ENCODE measurements around the gene DGKI. TPM values are rescaled to one million over a fixed set of nuclear protein-coding genes. Genes with fewer than 3 reads are reported as not detected.

The DGKI gene
- total RNA-seq, 1 donor from 2014 or later = 0.69 TPM

- H3K4me1 Mint-ChIP-seq (ENCODE audit: unreplicated experiment) = no peaks in the 10 kb centered on the region
- H3K9me3 Mint-ChIP-seq (ENCODE audit: unreplicated experiment) = no peaks in the 10 kb centered on the region
- no peak overlapping the region for H3K4me3 Mint-ChIP-seq (ENCODE audit: unreplicated experiment)
Observed at GRCh38 chr7:137778511-137778910, 68.3 kb downstream of the DGKI start.

GRCh38 chr7:137774793-137775201 is 72.0 kb downstream of the DGKI start:
- no peaks in the 10 kb centered on the region for H3K9me3 Mint-ChIP-seq (ENCODE audit: unreplicated experiment)
- TF ChIP-seq CTCF (IDR thresholded peaks at IDR 0.05; ENCODE audit: unreplicated experiment) = no peak
- H3K4me1 Mint-ChIP-seq (ENCODE audit: unreplicated experiment) = no peaks in the 10 kb centered on the region
- H3K4me3 Mint-ChIP-seq (ENCODE audit: unreplicated experiment) = no peak overlapping the region
- no peak overlapping the region for H3K27ac Mint-ChIP-seq (ENCODE audit: unreplicated experiment)
- H3K36me3 Mint-ChIP-seq (ENCODE audit: low read depth, unreplicated experiment) = no peaks in the 10 kb centered on the region
- no peak for DNase-seq (ENCODE audit: low spot score)
- H3K27me3 Mint-ChIP-seq (ENCODE audit: unreplicated experiment) = no peaks in the 10 kb centered on the region

More at GRCh38 chr7:137778511-137778910, 68.3 kb downstream of the DGKI start:
- no peaks in the 10 kb centered on the region for H3K27me3 Mint-ChIP-seq (ENCODE audit: unreplicated experiment)
- H3K27ac Mint-ChIP-seq (ENCODE audit: unreplicated experiment) = no peak overlapping the region
- no peak for TF ChIP-seq CTCF (IDR thresholded peaks at IDR 0.05; ENCODE audit: unreplicated experiment)
- no peaks in the 10 kb centered on the region for H3K36me3 Mint-ChIP-seq (ENCODE audit: low read depth, unreplicated experiment)
- no peak for DNase-seq (ENCODE audit: low spot score)

- no peak for DNase-seq (ENCODE audit: low spot score)
- TF ChIP-seq CTCF (IDR thresholded peaks at IDR 0.05; ENCODE audit: unreplicated experiment) = no peak
- Mint-ChIP-seq H3K4me1 (ENCODE audit: unreplicated experiment) (no peaks in the 10 kb centered on the region), H3K36me3 (ENCODE audit: low read depth, unreplicated experiment) (no peaks in the 10 kb centered on the region), H3K27me3 (ENCODE audit: unreplicated experiment) (no peaks in the 10 kb centered on the region), H3K4me3 (ENCODE audit: unreplicated experiment) (no peak overlapping the region), H3K27ac (ENCODE audit: unreplicated experiment) (no peak overlapping the region), H3K9me3 (ENCODE audit: unreplicated experiment) (no peaks in the 10 kb centered on the region)
Observed at GRCh38 chr7:137772748-137773147, 74.0 kb downstream of the DGKI start.

GRCh38 chr7:137772316-137772715 is 74.5 kb downstream of the DGKI start:
- no peaks in the 10 kb centered on the region for H3K27me3 Mint-ChIP-seq (ENCODE audit: unreplicated experiment)
- no peaks in the 10 kb centered on the region for H3K36me3 Mint-ChIP-seq (ENCODE audit: low read depth, unreplicated experiment)
- H3K4me1 Mint-ChIP-seq (ENCODE audit: unreplicated experiment) = no peaks in the 10 kb centered on the region
- DNase-seq (ENCODE audit: low spot score) = no peak
- TF ChIP-seq CTCF (IDR thresholded peaks at IDR 0.05; ENCODE audit: unreplicated experiment) = no peak
- no peaks in the 10 kb centered on the region for H3K9me3 Mint-ChIP-seq (ENCODE audit: unreplicated experiment)
- no peak overlapping the region for H3K27ac Mint-ChIP-seq (ENCODE audit: unreplicated experiment)
- H3K4me3 Mint-ChIP-seq (ENCODE audit: unreplicated experiment) = no peak overlapping the region

GRCh38 chr7:137771679-137772078 is 75.1 kb downstream of the DGKI start:
- Mint-ChIP-seq H3K9me3 (ENCODE audit: unreplicated experiment) (no peaks in the 10 kb centered on the region), H3K27me3 (ENCODE audit: unreplicated experiment) (no peaks in the 10 kb centered on the region), H3K4me1 (ENCODE audit: unreplicated experiment) (no peaks in the 10 kb centered on the region), H3K4me3 (ENCODE audit: unreplicated experiment) (no peak overlapping the region), H3K36me3 (ENCODE audit: low read depth, unreplicated experiment) (no peaks in the 10 kb centered on the region), H3K27ac (ENCODE audit: unreplicated experiment) (no peak overlapping the region)
- no peak for TF ChIP-seq CTCF (IDR thresholded peaks at IDR 0.05; ENCODE audit: unreplicated experiment)
- DNase-seq (ENCODE audit: low spot score) = no peak

Data from endothelial cell (in vitro differentiated cells).